H9 (cell line): ENCODE results near the gene TMEM106A. TPM values are rescaled to one million over a fixed set of nuclear protein-coding genes. Genes with fewer than 3 reads are reported as not detected.

Source experiments
- DNase-seq: peaks from one replicate; pipeline ENCODE4 v3.0.0-alpha.2; 2017
- H2AFZ ChIP-seq: one replicate; pipeline ENCODE4 v1.6.1; 2013; ENCODE audit warnings: mild to moderate bottlenecking, low read length, control low read depth, moderate library complexity
- H2AK5ac ChIP-seq: 2 replicates; pipeline ENCODE4 v1.6.1; 2013; ENCODE audit warnings: low read length, control low read depth, mixed read lengths; ENCODE audit not compliant: insufficient read length
- H2BK120ac ChIP-seq: one replicate; pipeline ENCODE4 v1.6.1; 2013; ENCODE audit warnings: low read depth, mild to moderate bottlenecking, low read length, control low read depth, inconsistent platforms; ENCODE audit not compliant: poor library complexity, severe bottlenecking
- H2BK12ac ChIP-seq: 2 replicates; pipeline ENCODE4 v1.6.1; 2013; ENCODE audit warnings: low read length, control low read depth, mixed read lengths, low read depth; ENCODE audit not compliant: insufficient read length
- H2BK15ac ChIP-seq: 2 replicates; pipeline ENCODE4 v1.6.1; 2013; ENCODE audit warnings: low read depth, low read length, control low read depth
- H2BK20ac ChIP-seq: one replicate; pipeline ENCODE4 v1.6.1; 2013; ENCODE audit warnings: low read depth, mild to moderate bottlenecking, low read length, control low read depth, inconsistent platforms; ENCODE audit not compliant: poor library complexity, severe bottlenecking
- H2BK5ac ChIP-seq: 2 replicates; pipeline ENCODE4 v1.6.1; 2013; ENCODE audit warnings: low read length, control low read depth, mixed read lengths; ENCODE audit not compliant: insufficient read length
- H3K14ac ChIP-seq: 2 replicates; pipeline ENCODE4 v1.6.1; 2013; ENCODE audit warnings: low read length, control low read depth; ENCODE audit not compliant: insufficient read depth
- H3K18ac ChIP-seq: 2 replicates; pipeline ENCODE4 v1.6.1; 2013; ENCODE audit warnings: low read depth, mild to moderate bottlenecking, mixed read lengths, low read length, control low read depth; ENCODE audit not compliant: insufficient read length
- H3K23ac ChIP-seq: 2 replicates; pipeline ENCODE4 v1.6.1; 2013; ENCODE audit warnings: low read length, control low read depth, mixed read lengths, low read depth; ENCODE audit not compliant: insufficient read length
- H3K23me2 ChIP-seq: 2 replicates; pipeline ENCODE4 v1.6.1; 2013; ENCODE audit warnings: low read depth, mild to moderate bottlenecking, mixed read lengths, low read length, control low read depth; ENCODE audit not compliant: insufficient read length, poor library complexity, severe bottlenecking
- H3K27ac ChIP-seq: 2 replicates; pipeline ENCODE4 v1.5.1; 2013; ENCODE audit warnings: low read length, control low read depth, mixed read lengths, low read depth; ENCODE audit not compliant: insufficient read length
- H3K27me3 ChIP-seq: 2 replicates; pipeline ENCODE4 v1.6.1; 2013; ENCODE audit warnings: low read length, control low read depth, inconsistent platforms; ENCODE audit not compliant: insufficient read depth
- H3K4ac ChIP-seq: 2 replicates; pipeline ENCODE4 v1.6.1; 2013; ENCODE audit warnings: low read depth, mild to moderate bottlenecking, control low read depth, inconsistent platforms, low read length, moderate library complexity
- H3K4me1 ChIP-seq: 2 replicates; pipeline ENCODE4 v1.6.1; 2013; ENCODE audit warnings: low read length, control low read depth, inconsistent platforms; ENCODE audit not compliant: insufficient read depth
- H3K4me2 ChIP-seq: 2 replicates; pipeline ENCODE4 v1.6.1; 2013; ENCODE audit warnings: low read length, control low read depth, mixed read lengths; ENCODE audit not compliant: insufficient read length, insufficient read depth
- H3K56ac ChIP-seq: 2 replicates; pipeline ENCODE4 v1.6.1; 2013; ENCODE audit warnings: low read depth, mild to moderate bottlenecking, mixed read lengths, low read length, control low read depth; ENCODE audit not compliant: insufficient read length
- H3K79me1 ChIP-seq: 2 replicates; pipeline ENCODE4 v1.6.1; 2013; ENCODE audit warnings: low read depth, mild to moderate bottlenecking, moderate library complexity, low read length, control low read depth, inconsistent platforms; ENCODE audit not compliant: insufficient read depth, poor library complexity, severe bottlenecking
- H3K79me2 ChIP-seq: 2 replicates; pipeline ENCODE4 v1.6.1; 2013; ENCODE audit warnings: low read length, control low read depth, inconsistent platforms; ENCODE audit not compliant: insufficient read depth
- H3K9ac ChIP-seq: 2 replicates; pipeline ENCODE4 v1.6.1; 2013; ENCODE audit warnings: low read length, control low read depth, mixed read lengths; ENCODE audit not compliant: insufficient read length; ENCODE audit errors: extremely low read depth
- H3K9me3 ChIP-seq: one replicate; pipeline ENCODE4 v1.6.1; 2013; ENCODE audit warnings: low read depth, low read length, inconsistent platforms; ENCODE audit not compliant: control insufficient read depth
- H3T11ph ChIP-seq: one replicate; pipeline ENCODE4 v1.6.1; 2013; ENCODE audit warnings: mild to moderate bottlenecking, low read length, control low read depth, inconsistent platforms
- H4K20me1 ChIP-seq: one replicate; pipeline ENCODE4 v1.6.1; 2013; ENCODE audit not compliant: control insufficient read depth, insufficient read length, insufficient read depth
- H4K5ac ChIP-seq: 2 replicates; pipeline ENCODE4 v1.6.1; 2013; ENCODE audit warnings: low read depth, mild to moderate bottlenecking, mixed read lengths, low read length, control low read depth; ENCODE audit not compliant: insufficient read length
- H4K8ac ChIP-seq: replicated peaks from 2 replicates; pipeline ENCODE4 v1.6.1; 2013; ENCODE audit warnings: low read length, control low read depth, mixed read lengths, low read depth; ENCODE audit not compliant: insufficient read length
- H4K91ac ChIP-seq: 2 replicates; pipeline ENCODE4 v1.6.1; 2013; ENCODE audit warnings: low read depth, mild to moderate bottlenecking, moderate library complexity, mixed read lengths, low read length, control low read depth; ENCODE audit not compliant: insufficient read length
- H3K27ac Mint-ChIP-seq, 3 experiments: 2 replicates in 2 of 3; 3 replicates in 1 of 3; pipeline ENCODE4 v1.8.0; 2020 to 2021; ENCODE audit warnings: mixed read lengths in 3 of 3, mild to moderate bottlenecking in 1 of 3, moderate library complexity in 1 of 3
- H3K27me3 Mint-ChIP-seq: 2 replicates; pipeline ENCODE4 v1.8.0; 2021; ENCODE audit warnings: low read depth, mild to moderate bottlenecking, moderate library complexity, mixed read lengths
- H3K36me3 Mint-ChIP-seq, 3 experiments: 2 replicates in 2 of 3; 3 replicates in 1 of 3; pipeline ENCODE4 v1.8.0; 2020 to 2021; ENCODE audit warnings: low read depth in 3 of 3, mixed read lengths in 3 of 3; ENCODE audit not compliant: insufficient read depth in 1 of 3
- H3K4me1 Mint-ChIP-seq, 2 experiments: 2 replicates each; pipeline ENCODE4 v1.8.0; 2020; ENCODE audit warnings: mixed read lengths in 2 of 2
- H3K4me3 Mint-ChIP-seq, 2 experiments: 2 replicates in 1 of 2; 3 replicates in 1 of 2; pipeline ENCODE4 v1.8.0; 2020 to 2021; ENCODE audit warnings: mild to moderate bottlenecking in 2 of 2, mixed read lengths in 2 of 2, moderate library complexity in 1 of 2
- H3K9me3 Mint-ChIP-seq, 2 experiments: 2 replicates in 1 of 2; 3 replicates in 1 of 2; pipeline ENCODE4 v1.8.0; 2020; ENCODE audit warnings: mild to moderate bottlenecking in 2 of 2, mixed read lengths in 2 of 2, moderate library complexity in 1 of 2
- WGBS: extraction: QIAGEN DNeasy Blood & Tissue Kit; methylation state at CpG from one replicate; pipeline ENCODE4 v1.1.7; 2013; ENCODE audit warnings: missing lambda C conversion rate, low lambda C conversion rate, mixed read lengths; ENCODE audit not compliant: insufficient read length; ENCODE audit errors: extremely low coverage; 5-methylcytosine and 5-hydroxymethylcytosine counted together
- total RNA-seq: library from RNA; stranded (reverse); gene quantifications from 2 replicates; pipeline ENCODE4 v1.2.1, GENCODE V29; 2021
- TF ChIP-seq, protein P1 (sequence below): fragments of 200-600 bp; sonication (generic); conservative IDR thresholded peaks from 3 replicates; pipeline ENCODE4 v1.8.0; 2021; ENCODE audit warnings: antibody characterized with exemption, mild to moderate bottlenecking

Gene TMEM106A
- total RNA-seq, 1 experiment from 2014 or later: 3.7 TPM

DNA sequence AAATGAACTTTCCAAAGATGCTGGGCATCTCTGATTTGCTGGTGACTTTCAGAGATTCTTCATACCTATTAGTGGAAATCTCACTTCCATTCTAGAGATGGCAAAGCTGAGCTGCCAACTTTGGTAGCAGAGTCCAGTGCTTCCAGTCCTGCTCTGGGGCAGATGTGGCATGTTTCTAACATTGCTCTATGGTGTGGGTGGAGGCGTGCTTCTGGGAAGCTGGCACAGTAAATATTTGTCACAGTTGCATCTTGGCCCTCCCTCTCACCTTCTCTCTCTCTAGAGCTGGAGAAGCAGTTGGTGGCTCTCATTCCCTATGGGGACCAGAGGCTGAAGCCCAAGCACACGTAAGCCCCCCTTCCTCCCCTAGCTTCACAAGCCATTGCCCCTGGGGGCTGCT lies 1.9 kb downstream of the TMEM106A start:
- Histone ChIP-seq H3K27me3 (no peaks in the 10 kb centered on the region), H3K9me3 (no peaks in the 10 kb centered on the region), H2AK5ac (no peak overlapping the region), H2BK120ac (no peak overlapping the region), H3K14ac (no peak overlapping the region), H4K20me1 (no peaks in the 10 kb centered on the region), H2BK5ac (no peak overlapping the region), H4K91ac (no peak overlapping the region), H3K23ac (no peak overlapping the region), H3K9ac (no peak overlapping the region), H3K4ac (no peak overlapping the region), H3K79me1 (no peaks in the 10 kb centered on the region), H4K8ac (no peak overlapping the region), H2BK15ac (no peak overlapping the region), H2BK12ac (no peak overlapping the region), H2AFZ (no peak overlapping the region), H3K18ac (no peak overlapping the region), H3K4me2 (no peak overlapping the region), H3K27ac (no peak overlapping the region), H3K23me2 (peaks cover 7% of the 10 kb centered on the region), H3K4me1 (peaks cover 3% of the 10 kb centered on the region; the same call in 1 of the 2 replicates), H3K56ac (no peak overlapping the region), H2BK20ac (no peak overlapping the region), H4K5ac (no peak overlapping the region), H3K79me2 (no peaks in the 10 kb centered on the region), H3T11ph (no peak overlapping the region)
- Mint-ChIP-seq H3K36me3 (peaks cover 1 to 16% (median 13%) of the 10 kb centered on the region in 3 experiments; a peak in 6 of 7 replicates), H3K27me3 (no peaks in the 10 kb centered on the region; the same call in 1 of the 2 replicates), H3K4me1 (peaks cover 17 to 22% of the 10 kb centered on the region in 2 experiments), H3K27ac (no peak overlapping the region), H3K4me3 (no peak overlapping the region), H3K9me3 (no peaks in the 10 kb centered on the region)
- TF ChIP-seq, protein P1, sequence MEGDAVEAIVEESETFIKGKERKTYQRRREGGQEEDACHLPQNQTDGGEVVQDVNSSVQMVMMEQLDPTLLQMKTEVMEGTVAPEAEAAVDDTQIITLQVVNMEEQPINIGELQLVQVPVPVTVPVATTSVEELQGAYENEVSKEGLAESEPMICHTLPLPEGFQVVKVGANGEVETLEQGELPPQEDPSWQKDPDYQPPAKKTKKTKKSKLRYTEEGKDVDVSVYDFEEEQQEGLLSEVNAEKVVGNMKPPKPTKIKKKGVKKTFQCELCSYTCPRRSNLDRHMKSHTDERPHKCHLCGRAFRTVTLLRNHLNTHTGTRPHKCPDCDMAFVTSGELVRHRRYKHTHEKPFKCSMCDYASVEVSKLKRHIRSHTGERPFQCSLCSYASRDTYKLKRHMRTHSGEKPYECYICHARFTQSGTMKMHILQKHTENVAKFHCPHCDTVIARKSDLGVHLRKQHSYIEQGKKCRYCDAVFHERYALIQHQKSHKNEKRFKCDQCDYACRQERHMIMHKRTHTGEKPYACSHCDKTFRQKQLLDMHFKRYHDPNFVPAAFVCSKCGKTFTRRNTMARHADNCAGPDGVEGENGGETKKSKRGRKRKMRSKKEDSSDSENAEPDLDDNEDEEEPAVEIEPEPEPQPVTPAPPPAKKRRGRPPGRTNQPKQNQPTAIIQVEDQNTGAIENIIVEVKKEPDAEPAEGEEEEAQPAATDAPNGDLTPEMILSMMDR: no peak
- no CpG with 5 or more reads among the region's 2 CpGs for WGBS
- no peak for DNase-seq
